Activated CD8-positive, alpha-beta memory T cell treated with anti-CD3 and anti-CD28 coated beads for 48 hours (primary cell): ENCODE measurements around the gene MTFMT.
"Not testable (repeated sequence)": the region's sequence is repeated elsewhere in the genome, so short reads cannot be mapped to it uniquely, and the experiment has no call there.

Source experiments
- DNase-seq, 3 experiments: peaks; one replicate each; pipeline ENCODE4 v3.0.0-alpha.2; 2020; ENCODE audit warnings: low read depth in 2 of 3, low spot score in 2 of 3

MTFMT gene

DNA sequence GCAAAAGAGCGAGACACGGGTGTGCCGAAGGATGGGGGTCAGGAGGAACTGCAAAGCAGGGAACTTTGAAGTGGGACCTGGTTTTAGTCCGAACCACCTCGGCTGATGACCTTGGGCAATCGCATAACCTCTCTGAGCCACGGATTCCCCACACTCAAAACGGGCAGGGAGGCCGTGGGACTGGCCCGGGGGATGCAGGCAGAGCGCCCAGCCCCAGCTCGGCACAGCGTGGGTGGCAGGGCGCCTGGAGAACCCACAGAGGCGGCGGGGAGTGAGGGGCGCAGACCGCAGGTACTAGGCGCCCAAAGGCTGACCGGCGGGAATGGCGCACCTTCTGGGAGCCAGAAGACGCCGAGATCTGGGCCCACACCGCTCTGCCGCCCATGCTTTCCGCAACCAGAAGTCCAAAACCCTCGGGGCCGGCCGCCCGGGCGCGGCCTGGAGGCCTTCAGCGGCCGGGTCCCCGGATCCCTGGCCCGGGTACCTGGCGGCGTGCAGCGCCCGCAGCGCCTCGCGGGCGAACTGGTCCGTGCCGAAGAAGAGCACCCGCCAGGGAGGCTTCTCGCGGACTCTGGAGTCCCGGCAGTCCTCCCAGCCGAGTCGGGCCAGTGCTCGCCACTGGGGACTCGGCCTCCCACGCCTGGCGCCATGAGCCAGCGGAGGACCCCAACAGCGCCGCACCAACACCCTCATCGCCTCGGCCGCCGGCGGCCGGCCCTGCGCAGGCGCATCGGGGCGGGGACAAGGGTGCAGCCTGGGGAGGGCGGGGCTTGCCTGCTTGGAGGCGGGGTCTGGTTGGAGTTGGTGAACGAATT is at the start of gene MTFMT:
TSS of gene MTFMT (minus strand) at position 719 of the 815 bp plus-strand sequence. CDS start at position 693, 26 bp downstream.
- DNase-seq: peak; percentile 88 to 94 (median 89)

DNA sequence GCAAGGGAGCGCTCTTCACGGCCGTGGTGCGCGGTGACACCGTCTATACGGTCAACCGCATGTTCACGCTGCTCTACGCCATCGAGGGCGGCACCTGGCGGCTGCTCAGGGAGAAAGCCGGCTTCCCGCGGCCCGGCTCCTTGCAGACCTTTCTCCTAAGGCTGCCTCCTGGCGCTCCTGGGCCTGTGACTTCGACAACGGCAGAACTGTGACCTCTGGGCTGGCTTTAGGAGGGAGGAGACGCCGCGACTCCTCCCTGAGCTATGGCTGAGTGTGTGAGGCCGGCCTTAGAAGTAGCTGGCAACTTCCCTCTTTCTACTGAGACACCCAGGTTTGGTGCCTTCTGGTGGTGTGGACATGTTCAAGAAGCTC is 48.5 kb upstream of the MTFMT start:
- DNase-seq: peak in 2 of 3 experiments; percentile 22 to 32

DNA sequence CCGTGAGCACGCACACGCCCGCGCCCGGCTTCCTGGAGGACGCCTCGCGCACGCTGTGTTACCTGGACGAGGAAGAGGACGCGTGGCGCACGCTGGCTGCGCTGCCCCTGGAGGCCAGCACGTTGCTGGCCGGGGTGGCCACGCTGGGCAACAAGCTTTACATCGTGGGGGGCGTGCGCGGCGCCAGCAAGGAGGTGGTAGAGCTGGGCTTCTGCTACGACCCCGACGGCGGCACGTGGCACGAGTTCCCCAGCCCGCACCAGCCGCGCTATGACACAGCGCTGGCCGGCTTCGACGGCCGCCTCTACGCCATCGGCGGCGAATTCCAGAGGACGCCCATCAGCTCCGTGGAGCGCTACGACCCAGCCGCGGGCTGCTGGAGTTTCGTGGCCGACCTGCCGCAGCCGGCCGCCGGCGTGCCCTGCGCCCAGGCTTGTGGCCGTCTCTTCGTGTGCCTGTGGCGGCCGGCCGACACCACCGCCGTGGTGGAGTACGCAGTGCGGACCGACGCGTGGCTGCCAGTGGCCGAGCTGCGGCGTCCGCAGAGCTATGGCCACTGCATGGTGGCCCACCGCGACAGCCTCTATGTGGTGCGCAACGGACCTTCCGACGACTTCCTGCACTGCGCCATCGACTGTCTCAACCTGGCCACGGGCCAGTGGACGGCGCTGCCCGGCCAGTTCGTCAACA is 48.0 kb upstream of the MTFMT start:
- DNase-seq: no peak

DNA sequence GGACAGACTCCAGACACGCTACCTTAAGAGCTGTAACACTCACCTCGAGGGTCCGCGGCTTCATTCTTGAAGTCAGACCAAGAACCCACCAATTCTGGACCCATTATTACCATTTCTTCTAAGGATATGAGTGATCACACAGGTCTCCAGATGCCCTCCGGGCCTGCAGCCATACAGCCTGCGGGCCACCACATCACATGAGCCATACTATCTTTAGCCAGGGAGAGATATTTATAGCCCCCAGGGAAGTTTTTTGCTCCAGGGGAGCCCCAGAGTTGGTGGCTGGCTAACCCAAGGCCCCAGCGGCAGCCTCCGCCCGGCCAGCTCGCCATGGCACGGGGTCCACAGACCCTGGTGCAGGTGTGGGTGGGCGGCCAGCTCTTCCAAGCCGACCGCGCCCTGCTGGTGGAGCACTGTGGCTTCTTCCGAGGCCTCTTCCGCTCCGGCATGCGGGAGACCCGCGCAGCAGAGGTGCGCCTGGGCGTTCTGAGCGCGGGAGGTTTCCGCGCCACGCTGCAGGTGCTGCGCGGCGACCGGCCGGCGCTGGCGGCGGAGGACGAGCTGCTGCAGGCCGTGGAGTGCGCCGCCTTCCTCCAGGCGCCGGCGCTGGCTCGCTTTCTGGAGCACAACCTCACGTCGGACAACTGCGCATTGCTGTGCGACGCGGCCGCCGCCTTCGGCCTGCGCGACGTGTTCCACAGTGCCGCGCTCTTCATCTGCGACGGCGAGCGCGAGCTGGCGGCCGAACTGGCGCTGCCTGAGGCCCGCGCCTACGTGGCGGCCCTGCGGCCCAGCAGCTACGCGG is 47.2 kb upstream of the MTFMT start, which contains the start of gene KBTBD13:
TSS of gene KBTBD13 (plus strand) at position 261 of the 805 bp plus-strand sequence. CDS start at position 331, 70 bp downstream.
- no peak for DNase-seq

DNA sequence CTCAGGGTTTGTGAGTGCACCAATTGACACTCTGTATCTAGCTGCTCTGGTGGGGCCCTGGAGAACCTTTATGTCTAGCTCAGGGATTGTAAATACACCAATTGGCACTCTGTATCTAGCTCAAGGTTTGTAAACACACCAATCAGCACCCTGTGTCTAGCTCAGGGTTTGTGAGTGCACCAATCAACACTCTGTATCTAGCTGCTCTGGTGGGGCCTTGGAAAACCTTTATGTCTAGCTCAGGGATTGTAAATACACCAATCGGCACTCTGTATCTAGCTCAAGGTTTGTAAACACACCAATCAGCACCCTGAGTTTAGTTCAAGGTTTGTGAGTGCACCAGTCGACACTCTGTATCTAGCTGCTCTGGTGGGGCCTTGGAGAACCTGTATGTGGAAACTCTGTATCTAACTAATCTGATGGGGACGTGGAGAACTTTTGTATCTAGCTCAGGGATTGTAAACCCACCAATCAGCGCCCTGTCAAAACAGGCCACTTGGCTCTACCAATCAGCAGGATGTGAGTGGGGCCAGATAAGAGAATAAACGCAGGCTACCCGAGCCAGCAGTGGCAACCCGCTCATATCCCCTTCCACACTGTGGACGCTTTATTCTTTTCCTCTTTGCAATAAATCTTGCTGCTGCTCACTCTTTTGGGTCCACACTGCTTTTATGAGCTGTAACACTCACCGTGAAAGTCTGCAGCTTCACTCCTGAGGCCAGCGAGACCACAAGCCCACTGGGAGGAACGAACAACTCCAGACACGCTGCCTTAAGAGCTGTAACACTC is 46.4 kb upstream of the MTFMT start:
- not testable (repeated sequence) for DNase-seq

DNA sequence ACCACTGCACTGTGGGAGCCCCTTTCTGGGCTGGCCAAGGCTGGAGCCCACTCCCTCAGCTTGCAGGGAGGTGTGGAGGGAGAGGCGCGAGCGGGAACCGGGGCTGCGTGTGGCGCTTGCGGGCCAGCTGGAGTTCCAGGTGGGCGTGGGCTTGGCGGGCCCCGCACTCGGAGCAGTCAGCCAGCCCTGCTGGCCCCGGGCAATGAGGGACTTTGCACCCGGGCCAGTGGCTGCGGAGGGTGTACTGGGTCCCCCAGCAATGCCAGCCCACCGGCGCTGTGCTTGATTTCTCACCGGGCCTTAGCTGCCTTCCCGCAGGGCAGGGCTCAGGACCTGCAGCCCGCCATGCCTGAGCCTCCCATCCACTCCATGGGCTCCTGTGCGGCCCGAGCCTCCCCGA is 45.5 kb upstream of the MTFMT start:
- not testable (repeated sequence) for DNase-seq

DNA sequence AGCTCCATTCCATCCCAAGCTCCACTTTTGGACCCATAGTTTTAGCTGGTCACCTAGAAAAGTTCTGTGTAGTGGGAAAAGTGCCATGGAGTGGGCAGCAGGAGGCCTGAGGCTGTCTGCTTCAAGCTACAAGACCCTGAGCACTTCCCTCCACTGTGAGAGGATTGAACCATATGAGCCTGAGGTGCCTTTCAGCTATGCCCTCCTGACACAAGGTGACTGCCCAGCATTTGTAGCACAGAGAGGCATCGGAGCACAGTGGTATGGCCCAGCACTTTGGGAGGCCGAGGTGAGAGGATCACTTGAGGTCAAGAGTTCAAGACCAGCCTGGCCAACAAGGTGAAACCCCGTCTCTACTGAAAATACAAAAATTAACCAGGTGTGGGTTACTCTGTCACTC is 43.2 kb upstream of the MTFMT start:
- no peak for DNase-seq

DNA sequence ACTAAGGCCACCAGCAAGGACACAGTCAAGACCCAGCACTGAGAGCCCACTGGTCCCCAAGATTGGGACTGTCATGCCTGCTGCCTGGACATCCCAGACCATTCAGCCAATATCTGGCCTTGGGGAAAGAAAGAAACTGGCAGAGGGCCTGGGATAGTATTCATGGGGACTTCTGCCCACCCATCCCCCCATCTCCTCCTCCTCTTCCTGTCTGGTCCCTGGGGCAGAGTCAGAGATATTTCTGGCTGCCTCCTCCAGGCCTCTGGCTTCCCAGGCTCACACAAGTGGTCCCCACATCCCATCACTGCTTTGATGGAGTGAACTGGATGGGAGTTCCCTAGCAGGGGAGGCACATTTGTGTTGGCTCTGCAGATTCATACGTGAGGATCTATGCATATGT is 42.6 kb upstream of the MTFMT start:
- DNase-seq: no peak

DNA sequence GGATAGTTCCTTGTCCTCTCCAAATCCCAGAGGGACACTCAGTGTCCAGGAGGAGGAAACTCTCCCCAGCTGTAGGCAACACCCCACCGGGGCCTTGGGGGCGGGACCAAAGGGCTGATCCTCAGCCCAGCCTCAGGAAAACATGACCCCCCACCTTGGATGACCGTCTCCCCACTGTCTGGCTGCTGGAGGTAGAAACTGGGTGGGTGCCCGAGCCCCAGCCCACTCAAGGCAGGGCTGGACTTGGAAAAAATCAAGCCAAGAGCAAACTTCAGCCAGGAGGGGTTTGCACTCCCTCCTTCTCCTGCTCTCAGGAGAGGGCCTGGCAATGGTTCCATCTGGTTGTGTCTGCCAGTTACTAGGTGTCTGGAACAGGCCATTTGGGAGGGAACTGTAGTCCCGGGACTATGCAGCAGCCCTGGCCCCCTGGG is 42.0 kb upstream of the MTFMT start:
- no peak for DNase-seq

DNA sequence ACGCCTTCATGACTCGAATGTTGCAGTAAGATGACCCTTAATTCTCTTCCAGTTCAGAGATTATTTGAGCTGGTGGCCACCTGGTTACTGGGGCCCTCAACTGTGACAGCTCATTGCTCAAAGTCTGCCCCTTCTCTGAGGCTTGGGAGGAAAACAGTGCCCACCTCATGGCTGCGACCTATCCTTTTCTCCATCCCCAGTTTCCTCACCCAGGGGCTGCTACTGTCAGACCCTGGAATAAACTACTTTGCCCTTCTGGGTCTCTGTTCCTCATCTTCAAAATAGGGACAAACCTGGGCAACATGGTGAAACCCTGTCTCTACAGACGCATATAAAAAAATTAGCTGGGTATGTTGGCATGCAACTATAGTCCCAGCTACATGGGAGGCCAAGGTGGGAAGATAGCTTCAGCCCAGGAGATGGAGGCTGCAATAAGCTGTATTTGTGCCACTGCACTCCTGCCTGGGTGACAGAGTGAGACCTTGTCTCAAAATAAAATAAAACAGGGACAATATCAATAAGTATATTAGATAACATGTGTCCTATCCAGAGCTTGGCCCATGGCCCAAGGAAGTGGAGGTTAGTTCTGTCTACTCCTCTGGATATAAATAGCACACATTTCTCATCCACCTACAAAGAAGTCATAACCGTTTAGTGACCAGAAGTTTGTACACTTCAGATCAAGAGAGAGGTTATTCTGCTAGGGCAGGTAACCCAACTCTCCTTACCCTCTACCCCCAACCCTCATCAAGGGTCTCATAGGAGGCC is 40.5 kb upstream of the MTFMT start:
- no peak for DNase-seq

DNA sequence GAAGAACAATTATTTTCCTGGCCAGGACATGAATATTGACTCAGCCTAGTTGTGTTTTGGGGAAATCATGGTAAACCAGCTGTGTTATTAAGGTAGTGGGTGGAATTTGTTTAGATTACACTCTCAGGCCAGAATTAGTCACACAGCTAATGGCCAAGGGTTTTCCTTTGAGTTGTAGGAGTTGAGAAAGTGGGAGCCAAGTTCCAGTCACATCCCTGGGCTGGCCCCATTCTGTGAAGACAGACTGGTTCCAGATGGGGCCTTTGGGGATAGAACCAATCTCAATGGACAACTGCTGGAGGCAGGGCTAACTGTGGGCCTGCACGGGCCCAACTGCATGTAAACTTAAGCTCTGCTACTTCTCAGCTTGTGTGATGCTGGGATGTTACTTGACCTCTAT is 39.7 kb upstream of the MTFMT start:
- DNase-seq: no peak

DNA sequence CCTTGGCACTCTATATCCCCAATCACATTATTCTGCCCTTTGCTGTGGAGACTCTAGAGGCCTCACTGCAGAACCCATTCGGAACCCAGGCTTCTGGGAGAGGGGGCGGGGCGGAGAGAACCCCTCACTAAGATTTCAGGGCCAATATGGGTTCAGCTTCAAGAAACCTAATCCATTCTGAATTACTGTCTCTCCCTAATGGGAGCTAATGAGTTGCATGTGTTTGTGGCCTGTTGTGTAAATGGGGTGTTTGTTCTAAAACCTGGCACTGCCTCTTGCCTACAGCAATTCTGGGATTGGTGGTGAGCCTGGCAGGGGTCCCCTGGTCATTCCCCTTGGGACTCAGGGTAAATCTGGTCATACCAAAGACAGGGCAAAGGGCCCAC is 39.0 kb upstream of the MTFMT start:
- DNase-seq: no peak

DNA sequence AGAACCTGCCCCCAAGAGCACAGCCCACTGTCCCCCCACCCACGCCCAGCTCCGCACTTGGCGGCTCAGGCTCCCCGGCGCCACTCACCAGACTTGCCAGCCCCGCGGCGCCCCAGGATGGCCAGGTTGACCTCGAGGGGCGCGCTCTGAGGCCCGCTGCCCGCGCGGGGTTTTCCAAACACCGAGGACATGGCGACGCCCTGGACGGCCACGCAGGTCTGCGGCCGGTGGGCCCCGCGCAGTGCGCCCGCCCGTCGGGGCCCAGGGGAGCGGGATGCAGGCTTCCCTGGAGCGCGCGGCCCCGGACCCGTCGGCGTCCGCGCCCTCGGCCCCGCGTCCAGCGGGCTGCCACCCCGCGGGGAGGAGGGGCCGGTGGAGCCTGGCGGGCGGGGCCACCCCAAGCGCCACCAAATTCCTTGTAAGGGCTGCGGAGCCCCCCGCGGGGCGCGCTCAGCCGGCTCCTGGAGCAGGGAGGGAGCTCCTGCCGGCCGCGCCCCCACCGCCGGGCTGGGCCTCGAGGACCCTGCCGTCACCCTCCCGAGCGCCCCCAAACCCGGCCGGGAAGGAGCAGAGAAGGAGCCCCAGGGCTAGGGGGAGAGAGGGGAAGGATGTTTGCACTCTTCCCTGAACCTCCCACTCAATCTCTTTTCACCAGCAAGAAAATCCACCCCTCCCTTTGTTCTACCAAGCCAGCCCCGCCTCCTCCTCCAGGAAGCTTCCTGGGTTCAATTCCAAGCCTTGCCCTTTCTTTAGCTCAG is 38.4 kb upstream of the MTFMT start, which contains the start of gene RASL12:
TSS of gene RASL12 (minus strand) at position 347 of the 758 bp plus-strand sequence. CDS start at position 191, 156 bp downstream.
- no peak for DNase-seq

DNA sequence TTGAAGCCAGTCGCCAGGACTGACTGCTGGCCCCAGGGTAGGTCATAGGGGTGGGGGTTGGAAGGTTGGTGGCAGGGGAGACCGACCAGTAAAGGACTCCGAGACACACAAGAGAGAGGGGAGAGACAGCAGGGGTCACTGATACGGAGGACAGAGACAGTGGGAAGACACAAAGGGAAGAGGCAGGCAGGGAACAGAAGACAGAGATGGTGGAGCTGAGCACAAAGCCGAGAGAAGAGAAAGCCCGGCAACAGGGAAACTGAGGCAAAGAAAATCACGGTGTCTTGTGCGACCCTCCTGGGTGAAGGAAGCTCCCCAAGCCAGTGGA is 37.8 kb upstream of the MTFMT start:
- no peak for DNase-seq

DNA sequence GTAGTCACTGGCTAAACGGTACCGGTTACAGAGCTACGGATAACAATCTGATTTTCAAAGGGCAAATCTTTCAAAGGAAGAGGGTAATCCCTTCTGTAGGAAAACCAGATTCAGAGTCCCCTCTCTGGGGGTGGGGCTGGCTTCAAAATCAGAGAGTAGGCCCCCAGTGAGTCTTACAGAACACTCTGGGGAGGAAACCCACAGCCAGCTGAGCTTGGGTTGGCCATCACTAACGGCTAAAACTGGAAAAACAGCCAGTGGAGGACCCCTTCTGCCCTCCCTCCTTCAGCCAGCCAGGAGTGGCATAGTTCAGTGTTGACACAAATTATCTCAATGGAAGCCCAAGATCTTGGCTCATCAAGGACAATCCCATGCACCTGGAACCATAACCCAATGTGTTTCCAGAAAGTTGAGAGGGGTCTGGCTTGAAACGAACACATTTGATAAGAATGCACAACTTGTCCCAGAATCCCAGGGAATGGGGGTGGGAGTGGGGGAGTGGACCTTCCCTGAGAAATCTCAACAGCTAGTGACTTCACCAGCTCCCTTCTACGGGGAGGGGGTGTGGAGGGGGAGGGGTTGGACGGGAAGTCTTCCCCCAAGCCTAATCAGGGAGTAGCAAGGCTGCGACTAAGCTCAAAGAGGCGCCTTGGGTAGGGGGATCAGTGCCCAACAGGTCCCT is 37.3 kb upstream of the MTFMT start:
- DNase-seq: no peak

DNA sequence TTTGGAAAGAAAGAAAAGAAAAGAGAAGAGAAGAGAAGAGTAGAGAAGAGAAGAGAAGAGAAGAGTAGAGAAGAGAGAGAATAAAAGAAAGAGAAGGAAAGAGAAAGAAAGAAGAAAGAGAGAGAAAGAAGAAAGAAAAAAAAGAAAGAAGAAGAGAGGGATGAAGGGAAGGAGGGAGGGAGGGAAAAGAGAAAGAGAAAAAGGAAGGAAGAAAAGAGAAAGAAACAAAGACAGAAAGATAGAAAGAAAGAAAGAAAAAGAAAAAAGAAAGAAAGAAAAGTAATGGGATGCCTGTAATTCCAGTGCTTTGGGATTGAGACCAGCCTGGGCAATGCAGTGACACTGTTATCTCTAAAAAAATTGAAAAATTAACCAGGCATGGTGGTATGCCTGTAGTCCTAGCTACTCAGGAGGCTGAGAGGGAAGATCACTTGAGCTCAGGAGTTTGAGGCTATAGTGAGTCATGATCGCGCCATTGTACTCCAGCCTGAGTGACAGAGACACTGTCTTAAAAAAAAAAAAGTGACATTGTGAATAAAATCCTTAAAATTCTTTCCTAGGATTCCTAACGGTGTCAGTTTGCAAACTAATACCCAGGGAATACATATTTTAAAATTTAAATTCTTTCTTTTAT is 36.7 kb upstream of the MTFMT start:
- no peak for DNase-seq

DNA sequence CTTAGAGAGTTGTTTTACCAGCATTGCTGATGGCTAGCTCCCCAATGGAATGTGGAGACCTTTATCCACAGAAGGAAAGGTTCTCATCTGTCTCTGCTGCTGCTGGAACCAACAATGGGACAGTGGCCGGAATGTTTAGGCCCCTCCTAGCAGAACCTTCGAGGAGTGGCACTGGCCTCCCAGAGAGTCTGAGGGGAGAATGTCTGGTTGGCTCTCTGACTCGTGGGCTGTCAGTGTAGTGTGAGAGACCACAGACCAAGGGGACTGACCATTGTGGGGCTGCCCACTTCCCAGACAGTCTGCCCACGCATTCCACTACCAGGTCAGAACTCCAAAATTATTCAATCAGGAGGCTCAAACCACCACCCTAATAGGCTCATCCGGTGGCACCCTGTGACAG is 33.3 kb upstream of the MTFMT start:
- DNase-seq: no peak

DNA sequence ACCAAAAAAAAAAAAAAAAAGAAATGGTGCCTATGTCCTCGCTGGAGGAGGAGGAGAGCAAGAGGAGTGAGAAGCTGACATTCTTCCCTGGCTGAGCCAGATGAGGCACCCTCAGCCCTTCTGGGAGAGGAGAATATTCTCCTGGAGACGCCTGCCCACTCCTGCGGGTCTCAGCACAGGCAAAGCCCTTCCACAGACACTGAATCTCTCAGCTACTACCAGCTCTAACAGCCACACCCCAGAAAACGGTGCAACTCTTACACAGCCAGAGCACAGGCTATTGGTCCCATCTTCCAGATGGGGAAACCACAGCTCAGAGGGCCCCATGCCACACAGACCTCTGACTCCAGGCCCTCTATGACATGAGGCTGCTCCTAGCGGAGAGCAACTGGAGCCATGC is 32.6 kb upstream of the MTFMT start:
- no peak for DNase-seq
